Activated CD8-positive, alpha-beta memory T cell treated with anti-CD3 and anti-CD28 coated beads, Interleukin-2, amount 50 U/mL, for 4 hours (primary cell): ENCODE results near the gene RNU2-63P.
A peak's percentile ranks its signal among the peaks of the same experiment; 100 is the strongest.
"Not testable (repeated sequence)": the region's sequence is repeated elsewhere in the genome, so short reads cannot be mapped to it uniquely, and the experiment has no call there.

ENCODE experiments used
- DNase-seq: peaks from one replicate; pipeline ENCODE4 v3.0.0-alpha.2; 2020

The RNU2-63P gene

GRCh38 chr2:88016086-88016959 lies at the start of gene RNU2-63P:
RNU2-63P (minus strand) TSS chr2:88016547.
- DNase-seq: peak; percentile 76

GRCh38 chr2:88061295-88061694 lies 44.9 kb upstream of the RNU2-63P start:
- DNase-seq: no peak

- DNase-seq: no peak
Measured at GRCh38 chr2:88060907-88061275, 44.5 kb upstream of the RNU2-63P start.

GRCh38 chr2:88059979-88060906 lies 43.9 kb upstream of the RNU2-63P start:
- DNase-seq: peak; percentile 24

GRCh38 chr2:88058191-88058590 lies 41.8 kb upstream of the RNU2-63P start:
- DNase-seq: no peak

GRCh38 chr2:88057437-88057844 lies 41.1 kb upstream of the RNU2-63P start:
- DNase-seq: no peak

- DNase-seq: peak; percentile 92
Measured at GRCh38 chr2:88055371-88056128, 39.2 kb upstream of the RNU2-63P start, which contains the start of gene KRCC1. KRCC1 (minus strand) TSS chr2:88055783; CDS start chr2:88028563, 27,220 bp downstream.

GRCh38 chr2:88054782-88055370 lies 38.5 kb upstream of the RNU2-63P start:
- DNase-seq: no peak

GRCh38 chr2:88053934-88054781 lies 37.8 kb upstream of the RNU2-63P start:
- no peak for DNase-seq

- no peak for DNase-seq
Measured at GRCh38 chr2:88053296-88053695, 36.9 kb upstream of the RNU2-63P start.

GRCh38 chr2:88051792-88052191 lies 35.4 kb upstream of the RNU2-63P start:
- no peak for DNase-seq

- DNase-seq: no peak
Measured at GRCh38 chr2:88049622-88050021, 33.3 kb upstream of the RNU2-63P start.

- DNase-seq: no peak
Measured at GRCh38 chr2:88048541-88048940, 32.2 kb upstream of the RNU2-63P start.

- not testable (repeated sequence) for DNase-seq
Measured at GRCh38 chr2:88045561-88045960, 29.2 kb upstream of the RNU2-63P start.

GRCh38 chr2:88042476-88042875 lies 26.1 kb upstream of the RNU2-63P start:
- DNase-seq: no peak

- DNase-seq: no peak
Measured at GRCh38 chr2:88038263-88039105, 22.1 kb upstream of the RNU2-63P start.

GRCh38 chr2:88036606-88037005 lies 20.3 kb upstream of the RNU2-63P start:
- DNase-seq: no peak

- DNase-seq: no peak
Measured at GRCh38 chr2:88036182-88036581, 19.8 kb upstream of the RNU2-63P start.

GRCh38 chr2:88032070-88032702 lies 15.8 kb upstream of the RNU2-63P start:
- no peak for DNase-seq

- no peak for DNase-seq
Measured at GRCh38 chr2:88028931-88029330, 12.6 kb upstream of the RNU2-63P start.
